HEK293 (cell line): ENCODE data around the gene JPH3.

Experiments used
- CTCF ChIA-PET: fragments of 350-600 bp; formaldehyde crosslinking; extraction: SDS; loops from one replicate; lab custom pipeline; 2021; ENCODE audit warnings: antibody characterized with exemption; lab: Yijun Ruan, JAX
- POLR2A ChIA-PET: fragments of 300-600 bp; formaldehyde crosslinking; extraction: SDS; loops from one replicate; lab custom pipeline; 2020; ENCODE audit warnings: antibody characterized with exemption, inconsistent platforms; lab: Yijun Ruan, JAX
- H3K27ac ChIP-seq: fragments of 200-500 bp; sonication (Bioruptor generic); 2 replicates; pipeline ENCODE4 v1.5.1; 2014; ENCODE audit warnings: low read depth, low read length, control low read depth, inconsistent platforms; ENCODE audit errors: extremely low read depth
- H3K36me3 ChIP-seq, 2 experiments: fragments of 200-500 bp in 1 of 2; sonication (Bioruptor generic) in 1 of 2; 1 replicate in 1 of 2; 2 replicates in 1 of 2; pipeline ENCODE4 v1.5.1; 2014 to 2017; ENCODE audit warnings: inconsistent platforms in 2 of 2, low read length in 2 of 2; ENCODE audit not compliant: control insufficient read depth in 2 of 2, insufficient read depth in 1 of 2
- H3K4me1 ChIP-seq: fragments of 200-500 bp; sonication (Bioruptor generic); 2 replicates; pipeline ENCODE4 v1.5.1; 2014; ENCODE audit warnings: mild to moderate bottlenecking, low read length, inconsistent platforms; ENCODE audit not compliant: control insufficient read depth, insufficient read depth
- H3K4me3 ChIP-seq: 2 replicates; pipeline ENCODE4 v1.5.1; 2011; ENCODE audit warnings: low read depth, mild to moderate bottlenecking, control low read depth, low read length, moderate library complexity
- H3K9me3 ChIP-seq: fragments of 200-500 bp; sonication (Bioruptor generic); 2 replicates; pipeline ENCODE4 v1.5.1; 2014; ENCODE audit warnings: low read depth, low read length, inconsistent platforms; ENCODE audit not compliant: control insufficient read depth, insufficient read depth
- CTCF ChIP-seq: fragments of 450-650 bp; formaldehyde crosslinking; IDR thresholded peaks from 2 replicates; pipeline ENCODE4 v1.5.1; 2016; ENCODE audit warnings: missing biosample characterization, missing genetic modification characterization
- WT1 ChIP-seq: fragments of 450-650 bp; formaldehyde crosslinking; IDR thresholded peaks from 2 replicates; pipeline ENCODE4 v1.5.1; 2016; ENCODE audit warnings: missing biosample characterization, missing genetic modification characterization
- ZIC2 ChIP-seq: fragments of 450-650 bp; formaldehyde crosslinking; IDR thresholded peaks from 2 replicates; pipeline ENCODE4 v1.5.1; 2016; ENCODE audit warnings: missing biosample characterization, missing genetic modification characterization
- ZNF121 ChIP-seq: fragments of 450-650 bp; formaldehyde crosslinking; IDR thresholded peaks from 2 replicates; pipeline ENCODE4 v1.5.1; 2016; ENCODE audit warnings: missing biosample characterization, missing genetic modification characterization
- ZNF423 ChIP-seq: fragments of 450-650 bp; formaldehyde crosslinking; IDR thresholded peaks from 2 replicates; pipeline ENCODE4 v1.5.1; 2016; ENCODE audit warnings: missing biosample characterization, missing genetic modification characterization
- ZNF518A ChIP-seq: fragments of 450-650 bp; formaldehyde crosslinking; conservative IDR thresholded peaks from 2 replicates; pipeline ENCODE4 v1.5.1; 2016; ENCODE audit warnings: low read depth, missing biosample characterization, missing genetic modification characterization
- ZNF529 ChIP-seq: fragments of 450-650 bp; formaldehyde crosslinking; IDR thresholded peaks from 2 replicates; pipeline ENCODE4 v1.5.1; 2017; ENCODE audit warnings: missing genetic modification characterization, missing biosample characterization; ENCODE audit not compliant: insufficient replicate concordance
- ZNF654 ChIP-seq: fragments of 450-650 bp; formaldehyde crosslinking; IDR thresholded peaks from 2 replicates; pipeline ENCODE4 v1.5.1; 2016; ENCODE audit warnings: low read depth, missing biosample characterization, missing genetic modification characterization
- ZNF660 ChIP-seq: fragments of 450-650 bp; IDR thresholded peaks from 2 replicates; pipeline ENCODE4 v1.5.1; 2018; ENCODE audit warnings: missing biosample characterization, mild to moderate bottlenecking, missing genetic modification characterization
- ZNF664 ChIP-seq: fragments of 450-650 bp; formaldehyde crosslinking; IDR thresholded peaks from 2 replicates; pipeline ENCODE4 v1.5.1; 2016; ENCODE audit warnings: missing biosample characterization, missing genetic modification characterization
- ZNF677 ChIP-seq: fragments of 450-650 bp; IDR thresholded peaks from 2 replicates; pipeline ENCODE4 v1.5.0; 2018; ENCODE audit warnings: missing biosample characterization, mild to moderate bottlenecking, missing genetic modification characterization, moderate library complexity
- ZSCAN16 ChIP-seq: fragments of 450-650 bp; formaldehyde crosslinking; IDR thresholded peaks from 2 replicates; pipeline ENCODE4 v1.5.1; 2016; ENCODE audit warnings: missing biosample characterization, missing genetic modification characterization

Gene JPH3

GRCh38 chr16:87734644-87735043 lies 132.3 kb downstream of the JPH3 start:
- Histone ChIP-seq H3K4me3 (no peak overlapping the region), H3K9me3 (no peaks in the 10 kb centered on the region), H3K36me3 (peaks cover 3 to 45% of the 10 kb centered on the region in 2 experiments; a peak in 2 of 3 replicates), H3K4me1 (no peaks in the 10 kb centered on the region), H3K27ac (no peak overlapping the region)
- CTCF ChIA-PET = interaction anchor here (1.9 kb wide), 1 partner anchor 34 kb away, joined by 5 read pairs; no protein-coding TSS in a partner anchor
- POLR2A ChIA-PET = no interaction called here
- TF ChIP-seq ZSCAN16 (tag by site-specific recombination) (no peak), WT1 (no peak), ZNF529 (tag by site-specific recombination) (no peak), ZIC2 (tag by site-specific recombination) (peak; percentile 86)

- ChIA-PET CTCF (no interaction called here), POLR2A (no interaction called here)
- Histone ChIP-seq H3K4me1 (no peaks in the 10 kb centered on the region), H3K27ac (no peak overlapping the region), H3K4me3 (no peak overlapping the region), H3K36me3 (peaks cover 3 to 47% of the 10 kb centered on the region in 2 experiments; a peak in 2 of 3 replicates), H3K9me3 (no peaks in the 10 kb centered on the region)
- no peak for TF ChIP-seq ZNF518A (tag by site-specific recombination)
- no peak for TF ChIP-seq ZNF654
- no peak for TF ChIP-seq ZNF664
- TF ChIP-seq CTCF (tag by site-specific recombination) = 0 out of 2 replicates have a peak, but pooled peaks have one; percentile 12
Measured at GRCh38 chr16:87735270-87736007, 133.1 kb downstream of the JPH3 start.

- Histone ChIP-seq H3K27ac (no peak overlapping the region), H3K36me3 (peaks cover 3 to 50% of the 10 kb centered on the region in 2 experiments; a peak in 2 of 3 replicates), H3K4me1 (no peaks in the 10 kb centered on the region)
- CTCF ChIA-PET = no interaction called here
- TF ChIP-seq ZNF660 (tag by site-specific recombination) (no peak), ZNF423 (no peak), ZNF677 (tag by site-specific recombination) (no peak), ZNF121 (peak; percentile 65; the same call in 1 of the 2 replicates)
- TF ChIP-seq, all 188 proteins: peak for 1
- POLR2A ChIA-PET = no interaction called here
- Histone ChIP-seq H3K9me3 (no peaks in the 10 kb centered on the region), H3K4me3 (no peak overlapping the region)
Measured at GRCh38 chr16:87736008-87736382, 133.7 kb downstream of the JPH3 start.
